ENCODE measurements around the gene COL16A1.

GRCh38 chr1:31665234-31665878, 38.5 kb downstream of the COL16A1 start:
- TF ChIP-seq CTCF (conservative IDR thresholded peaks at IDR 0.05; ENCODE audit: low read depth, low read length) = no peak
- TF ChIP-seq SMC3 (IDR thresholded peaks at IDR 0.05; ENCODE audit: low read depth, low read length) = no peak
- TF ChIP-seq ELK1 (IDR thresholded peaks at IDR 0.05; ENCODE audit: borderline replicate concordance, low read depth, low read length) = no peak
- TF ChIP-seq RCOR1 (IDR thresholded peaks at IDR 0.05; ENCODE audit: insufficient replicate concordance, low read length) = no peak
- no peak for TF ChIP-seq POLR2A (IDR thresholded peaks at IDR 0.05; ENCODE audit: low read depth, low read length)
- TF ChIP-seq NFE2L2 (IDR thresholded peaks at IDR 0.05; ENCODE audit: low read depth, low read length) = no peak

Measured in IMR-90 (cell line).